ENCODE data around the gene NAXD.

NAXD gene

DNA sequence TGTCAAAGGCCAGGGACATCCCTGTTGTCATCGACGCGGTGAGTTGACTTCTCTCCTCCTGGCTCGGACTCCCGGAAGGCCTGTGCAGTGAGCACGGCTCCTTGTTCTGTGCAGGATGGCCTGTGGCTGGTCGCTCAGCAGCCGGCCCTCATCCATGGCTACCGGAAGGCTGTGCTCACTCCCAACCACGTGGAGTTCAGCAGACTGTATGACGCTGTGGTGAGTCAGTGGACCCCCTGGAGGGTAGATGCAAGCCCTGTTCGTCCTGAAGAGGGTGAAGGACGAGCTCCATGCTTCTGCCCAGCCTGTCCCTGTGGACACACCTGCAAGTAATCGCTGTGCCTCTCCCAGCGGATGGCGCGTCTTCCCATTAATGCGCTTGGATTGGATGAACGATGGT is 19.2 kb downstream of the NAXD start:
- no peak overlapping the region for H3K4me3 ChIP-seq (ENCODE audit: low read depth, low read length)
- peak; percentile 54 for DNase-seq (ENCODE audit: low read depth)
- in situ Hi-C loops (cut with HindIII; ENCODE audit: low sequenced_read_pairs): no loop called here
- TF ChIP-seq, protein P1, sequence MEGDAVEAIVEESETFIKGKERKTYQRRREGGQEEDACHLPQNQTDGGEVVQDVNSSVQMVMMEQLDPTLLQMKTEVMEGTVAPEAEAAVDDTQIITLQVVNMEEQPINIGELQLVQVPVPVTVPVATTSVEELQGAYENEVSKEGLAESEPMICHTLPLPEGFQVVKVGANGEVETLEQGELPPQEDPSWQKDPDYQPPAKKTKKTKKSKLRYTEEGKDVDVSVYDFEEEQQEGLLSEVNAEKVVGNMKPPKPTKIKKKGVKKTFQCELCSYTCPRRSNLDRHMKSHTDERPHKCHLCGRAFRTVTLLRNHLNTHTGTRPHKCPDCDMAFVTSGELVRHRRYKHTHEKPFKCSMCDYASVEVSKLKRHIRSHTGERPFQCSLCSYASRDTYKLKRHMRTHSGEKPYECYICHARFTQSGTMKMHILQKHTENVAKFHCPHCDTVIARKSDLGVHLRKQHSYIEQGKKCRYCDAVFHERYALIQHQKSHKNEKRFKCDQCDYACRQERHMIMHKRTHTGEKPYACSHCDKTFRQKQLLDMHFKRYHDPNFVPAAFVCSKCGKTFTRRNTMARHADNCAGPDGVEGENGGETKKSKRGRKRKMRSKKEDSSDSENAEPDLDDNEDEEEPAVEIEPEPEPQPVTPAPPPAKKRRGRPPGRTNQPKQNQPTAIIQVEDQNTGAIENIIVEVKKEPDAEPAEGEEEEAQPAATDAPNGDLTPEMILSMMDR (IDR thresholded peaks at IDR 0.05; ENCODE audit: low read depth, low read length, missing control alignments): no peak

DNA sequence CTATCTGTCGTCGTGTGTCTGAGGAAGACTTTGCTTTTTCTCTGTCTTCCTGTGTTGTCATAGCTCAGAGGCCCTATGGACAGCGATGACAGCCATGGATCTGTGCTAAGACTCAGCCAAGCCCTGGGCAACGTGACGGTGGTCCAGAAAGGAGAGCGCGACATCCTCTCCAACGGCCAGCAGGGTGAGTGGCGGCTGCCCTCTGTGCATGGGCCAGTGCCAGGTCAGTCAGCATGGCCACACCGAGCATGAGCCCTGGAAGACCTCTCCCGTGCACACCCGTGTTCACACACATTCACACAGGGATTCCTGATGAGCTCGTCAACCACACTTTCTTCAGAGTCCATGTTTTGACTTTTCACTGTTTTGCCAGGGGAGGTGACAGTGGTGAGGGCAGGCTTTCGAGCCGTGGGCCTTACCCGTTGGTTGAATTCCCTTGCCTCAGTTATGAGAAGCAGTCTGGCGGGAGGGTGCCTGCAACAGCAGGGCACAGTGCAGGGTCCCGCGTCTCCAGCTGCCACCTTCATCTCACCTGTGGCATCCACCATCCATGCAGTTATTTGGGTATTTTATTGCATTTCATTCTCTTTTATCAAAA is 20.2 kb downstream of the NAXD start:
- H3K4me3 ChIP-seq (ENCODE audit: low read depth, low read length): no peak overlapping the region
- TF ChIP-seq, protein P1 (IDR thresholded peaks at IDR 0.05; ENCODE audit: low read depth, low read length, missing control alignments): no peak
- in situ Hi-C loops (cut with HindIII; ENCODE audit: low sequenced_read_pairs): no loop called here
- no peak for DNase-seq (ENCODE audit: low read depth)

DNA sequence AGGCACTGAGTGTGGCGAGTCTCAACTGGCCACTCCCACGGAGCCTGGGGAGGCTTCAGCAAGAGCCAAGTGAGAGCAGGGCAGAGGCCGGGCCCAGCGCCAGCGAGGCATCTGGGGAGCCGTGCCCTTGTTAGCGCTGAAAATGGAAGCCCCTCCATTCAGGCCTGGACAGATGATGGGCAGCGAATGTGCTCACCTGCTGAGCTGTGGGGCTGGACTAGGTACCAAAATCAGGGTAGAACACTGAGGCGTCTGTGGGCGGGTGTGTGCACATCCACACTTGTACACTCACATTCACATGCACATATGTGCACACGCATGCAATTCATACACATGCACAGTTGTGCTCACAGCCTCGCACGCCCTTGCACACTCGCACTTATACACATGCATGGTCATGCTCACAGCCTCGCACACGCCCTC is 20.7 kb downstream of the NAXD start:
- in situ Hi-C loops (cut with HindIII; ENCODE audit: low sequenced_read_pairs): no loop called here
- TF ChIP-seq, protein P1 (IDR thresholded peaks at IDR 0.05; ENCODE audit: low read depth, low read length, missing control alignments): no peak
- no peak for DNase-seq (ENCODE audit: low read depth)
- H3K4me3 ChIP-seq (ENCODE audit: low read depth, low read length): no peak overlapping the region

DNA sequence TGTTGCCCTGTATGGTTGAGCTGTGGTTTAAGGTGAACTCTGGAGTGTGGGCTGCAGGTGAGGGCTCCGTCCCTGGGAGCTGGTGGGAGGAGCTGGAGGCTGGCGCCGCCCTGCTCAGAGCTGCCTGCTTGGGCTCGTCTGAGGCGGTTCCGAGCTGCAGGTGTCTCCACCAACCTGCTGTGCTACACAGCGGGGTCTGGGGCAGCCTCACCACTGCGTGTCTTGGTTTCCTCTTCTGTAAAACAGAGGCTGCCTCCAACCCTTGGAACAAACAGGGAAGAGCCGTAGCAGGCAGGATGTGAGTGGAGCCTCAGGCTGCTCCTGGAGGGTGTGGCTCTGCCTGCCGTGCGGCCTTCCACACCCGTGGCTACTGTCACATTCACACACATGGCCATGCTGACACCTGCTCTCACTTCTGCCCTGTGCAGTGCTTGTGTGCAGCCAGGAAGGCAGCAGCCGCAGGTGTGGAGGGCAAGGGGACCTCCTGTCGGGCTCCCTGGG is 21.4 kb downstream of the NAXD start:
- TF ChIP-seq, protein P1 (IDR thresholded peaks at IDR 0.05; ENCODE audit: low read depth, low read length, missing control alignments): no peak

DNA sequence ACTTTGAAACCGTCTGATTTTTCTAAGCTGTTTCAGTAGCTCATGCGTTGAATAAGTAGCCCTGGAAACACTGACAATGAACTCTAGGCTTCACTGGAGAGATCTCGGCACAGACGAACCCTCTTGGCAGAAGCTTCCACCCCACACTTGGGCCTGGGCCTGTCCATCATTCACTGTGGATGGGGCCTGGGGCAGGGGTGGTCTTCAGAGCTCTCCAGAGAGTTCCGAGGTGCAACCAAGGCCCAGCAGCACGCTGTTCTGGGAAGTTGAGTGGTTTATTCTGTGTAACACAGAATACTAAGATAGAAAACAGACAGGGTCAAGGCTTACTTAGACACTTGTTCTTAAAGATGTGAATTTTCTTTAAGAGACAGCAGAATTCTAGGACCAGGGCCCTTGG is 21.9 kb downstream of the NAXD start:
- no peak for DNase-seq (ENCODE audit: low read depth)
- in situ Hi-C loops (cut with HindIII; ENCODE audit: low sequenced_read_pairs): no loop called here
- TF ChIP-seq, protein P1 (IDR thresholded peaks at IDR 0.05; ENCODE audit: low read depth, low read length, missing control alignments): no peak

More for the DNA sequence above, 21.4 kb downstream of the NAXD start:
- no peak overlapping the region for H3K4me3 ChIP-seq (ENCODE audit: low read depth, low read length)
- no peak for DNase-seq (ENCODE audit: low read depth)
- in situ Hi-C loops (cut with HindIII; ENCODE audit: low sequenced_read_pairs): no loop called here

DNA sequence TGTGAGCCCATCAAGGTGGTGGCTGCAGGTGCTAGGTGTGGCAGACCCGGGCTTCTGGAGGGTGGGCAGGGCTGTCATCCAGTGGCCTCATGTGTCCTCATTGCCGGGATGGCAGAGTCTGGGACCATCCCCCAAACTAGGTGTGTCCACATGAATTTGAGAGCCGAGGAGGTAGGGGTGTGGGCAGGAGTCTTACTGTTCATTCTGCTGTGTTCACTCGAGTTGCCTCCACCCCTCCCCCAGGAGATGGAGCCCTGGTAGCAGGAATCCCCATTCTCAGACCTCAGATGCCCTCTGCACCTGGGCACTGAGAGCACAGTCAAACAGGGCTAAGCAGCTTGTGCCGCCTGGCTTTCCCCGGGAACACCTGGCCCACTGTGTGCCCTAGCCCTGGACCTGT is 22.4 kb downstream of the NAXD start:
- in situ Hi-C loops (cut with HindIII; ENCODE audit: low sequenced_read_pairs): no loop called here
- TF ChIP-seq, protein P1 (IDR thresholded peaks at IDR 0.05; ENCODE audit: low read depth, low read length, missing control alignments): no peak
- H3K4me3 ChIP-seq (ENCODE audit: low read depth, low read length): no peak overlapping the region
- DNase-seq (ENCODE audit: low read depth): no peak

More for the DNA sequence above, 21.9 kb downstream of the NAXD start:
- no peak overlapping the region for H3K4me3 ChIP-seq (ENCODE audit: low read depth, low read length)
